Activated naive CD8-positive, alpha-beta T cell (primary cell): Measurements from ENCODE around the gene HHIPL2.
"Not testable (repeated sequence)": the region's sequence is repeated elsewhere in the genome, so short reads cannot be mapped to it uniquely, and the experiment has no call there.

ENCODE experiments used
- H3K27ac Mint-ChIP-seq: one replicate; pipeline ENCODE4 v1.8.0; 2021; ENCODE audit warnings: mixed read lengths
- H3K27me3 Mint-ChIP-seq: one replicate; pipeline ENCODE4 v1.8.0; 2021; ENCODE audit warnings: mixed read lengths
- H3K36me3 Mint-ChIP-seq: one replicate; pipeline ENCODE4 v1.8.0; 2021; ENCODE audit warnings: mixed read lengths
- H3K4me1 Mint-ChIP-seq: one replicate; pipeline ENCODE4 v1.8.0; 2021; ENCODE audit warnings: low read depth, mixed read lengths
- H3K4me3 Mint-ChIP-seq: one replicate; pipeline ENCODE4 v1.8.0; 2021; ENCODE audit warnings: mild to moderate bottlenecking, mixed read lengths
- H3K9me3 Mint-ChIP-seq: one replicate; pipeline ENCODE4 v1.8.0; 2021; ENCODE audit warnings: low read depth, mixed read lengths

Gene HHIPL2

GRCh38 chr1:222522105-222522915 is 25.6 kb downstream of the HHIPL2 start:
- no peak overlapping the region for H3K4me3 Mint-ChIP-seq
- no peaks in the 10 kb centered on the region for H3K4me1 Mint-ChIP-seq
- peaks cover 8% of the 10 kb centered on the region for H3K36me3 Mint-ChIP-seq
- peaks cover 3% of the 10 kb centered on the region for H3K27me3 Mint-ChIP-seq
- H3K27ac Mint-ChIP-seq, result no peak overlapping the region
- peaks cover 13% of the 10 kb centered on the region for H3K9me3 Mint-ChIP-seq

GRCh38 chr1:222521299-222522104 is 26.4 kb downstream of the HHIPL2 start:
- Mint-ChIP-seq H3K36me3 (peaks cover 7% of the 10 kb centered on the region), H3K4me3 (no peak overlapping the region), H3K27ac (no peak overlapping the region), H3K27me3 (no peaks in the 10 kb centered on the region), H3K9me3 (peaks cover 13% of the 10 kb centered on the region), H3K4me1 (no peaks in the 10 kb centered on the region)

GRCh38 chr1:222489496-222489895 is 58.4 kb downstream of the HHIPL2 start:
- H3K27me3 Mint-ChIP-seq, H3K4me3 Mint-ChIP-seq, H3K27ac Mint-ChIP-seq, H3K9me3 Mint-ChIP-seq, H3K4me1 Mint-ChIP-seq, H3K36me3 Mint-ChIP-seq: not testable (repeated sequence)

GRCh38 chr1:222487774-222488173 is 60.1 kb downstream of the HHIPL2 start:
- not testable (repeated sequence) for H3K4me1 Mint-ChIP-seq, H3K4me3 Mint-ChIP-seq, H3K27ac Mint-ChIP-seq, H3K9me3 Mint-ChIP-seq, H3K27me3 Mint-ChIP-seq, H3K36me3 Mint-ChIP-seq

- H3K4me1 Mint-ChIP-seq, H3K36me3 Mint-ChIP-seq, H3K27me3 Mint-ChIP-seq, H3K27ac Mint-ChIP-seq, H3K4me3 Mint-ChIP-seq, H3K9me3 Mint-ChIP-seq: not testable (repeated sequence)
Measured at GRCh38 chr1:222484005-222484404, 63.9 kb downstream of the HHIPL2 start.

GRCh38 chr1:222479567-222479966 is 68.3 kb downstream of the HHIPL2 start:
- H3K27ac Mint-ChIP-seq, H3K27me3 Mint-ChIP-seq, H3K9me3 Mint-ChIP-seq, H3K4me3 Mint-ChIP-seq, H3K36me3 Mint-ChIP-seq, H3K4me1 Mint-ChIP-seq: not testable (repeated sequence)

- H3K4me1 Mint-ChIP-seq, H3K27ac Mint-ChIP-seq, H3K36me3 Mint-ChIP-seq, H3K27me3 Mint-ChIP-seq, H3K9me3 Mint-ChIP-seq, H3K4me3 Mint-ChIP-seq: not testable (repeated sequence)
Measured at GRCh38 chr1:222476436-222476835, 71.5 kb downstream of the HHIPL2 start.

- H3K4me3 Mint-ChIP-seq, H3K27ac Mint-ChIP-seq, H3K27me3 Mint-ChIP-seq, H3K9me3 Mint-ChIP-seq, H3K4me1 Mint-ChIP-seq, H3K36me3 Mint-ChIP-seq: not testable (repeated sequence)
Measured at GRCh38 chr1:222473717-222474116, 74.2 kb downstream of the HHIPL2 start.

- H3K27me3 Mint-ChIP-seq, H3K36me3 Mint-ChIP-seq, H3K27ac Mint-ChIP-seq, H3K4me1 Mint-ChIP-seq, H3K9me3 Mint-ChIP-seq, H3K4me3 Mint-ChIP-seq: not testable (repeated sequence)
Measured at GRCh38 chr1:222472776-222473540, 74.9 kb downstream of the HHIPL2 start.
